Nephron (organoid): Measurements from ENCODE around the gene SP3.

ENCODE experiments used
- H3K27ac Mint-ChIP-seq, 3 experiments: 2 replicates each; pipeline ENCODE4 v1.8.0; 2020; ENCODE audit warnings: mixed read lengths in 3 of 3, mild to moderate bottlenecking in 2 of 3, moderate library complexity in 1 of 3
- H3K27me3 Mint-ChIP-seq: 2 replicates; pipeline ENCODE4 v1.8.0; 2021; ENCODE audit warnings: low read depth, mild to moderate bottlenecking, moderate library complexity, mixed read lengths
- H3K36me3 Mint-ChIP-seq: 2 replicates; pipeline ENCODE4 v1.8.0; 2020; ENCODE audit warnings: low read depth, mixed read lengths
- H3K4me1 Mint-ChIP-seq: 2 replicates; pipeline ENCODE4 v1.8.0; 2020; ENCODE audit warnings: mixed read lengths
- H3K4me3 Mint-ChIP-seq, 3 experiments: 2 replicates each; pipeline ENCODE4 v1.8.0; 2020; ENCODE audit warnings: mild to moderate bottlenecking in 3 of 3, mixed read lengths in 3 of 3, moderate library complexity in 2 of 3
- H3K9me3 Mint-ChIP-seq: 2 replicates; pipeline ENCODE4 v1.8.0; 2020; ENCODE audit warnings: mixed read lengths
- CTCF ChIP-seq, 3 experiments: fragments of 200-600 bp; sonication (generic); IDR thresholded peaks; one replicate each; pipeline ENCODE4 v1.5.0; 2021; ENCODE audit warnings: antibody characterized with exemption in 3 of 3; ENCODE audit not compliant: unreplicated experiment in 3 of 3

SP3 gene

GRCh38 chr2:173880561-173880960 is 84.6 kb downstream of the SP3 start:
- Mint-ChIP-seq H3K4me3 (no peak overlapping the region), H3K27ac (no peak overlapping the region), H3K27me3 (peaks cover 14% of the 10 kb centered on the region), H3K4me1 (peaks cover 26% of the 10 kb centered on the region), H3K36me3 (no peaks in the 10 kb centered on the region), H3K9me3 (peaks cover 5% of the 10 kb centered on the region)
- no peak for TF ChIP-seq CTCF (IDR thresholded peaks at IDR 0.05; ENCODE audit: unreplicated experiment in 3 of 3)

DNA sequence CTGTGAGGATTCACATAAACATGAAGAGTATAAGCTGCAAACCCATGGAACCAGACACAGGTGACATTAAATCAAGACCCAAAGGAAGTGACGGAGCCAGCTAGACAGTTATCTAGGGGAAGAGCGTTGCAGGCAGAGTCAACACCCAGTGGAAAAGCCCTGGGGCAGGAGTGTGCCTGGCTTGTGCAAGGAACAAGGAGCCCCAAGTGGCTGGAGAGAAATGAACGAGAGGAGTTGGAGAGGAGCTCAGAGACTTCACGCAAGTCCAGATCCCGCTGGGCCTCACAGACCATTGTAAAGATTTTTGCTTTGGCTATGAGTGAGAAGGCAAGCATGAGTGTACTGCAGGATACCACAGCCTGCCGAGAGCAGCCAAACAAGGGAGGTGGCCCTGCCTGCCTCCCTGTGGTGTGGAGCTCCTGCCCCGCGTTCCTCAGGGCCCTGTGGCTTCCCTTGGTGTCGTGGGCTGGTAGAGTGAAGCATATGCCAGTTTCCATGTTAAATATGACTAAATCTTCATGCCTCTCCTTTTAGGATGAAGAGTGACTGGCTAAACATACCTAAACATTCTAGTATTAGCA is 88.2 kb downstream of the SP3 start:
- Mint-ChIP-seq H3K27me3 (peaks cover 7% of the 10 kb centered on the region), H3K9me3 (no peaks in the 10 kb centered on the region), H3K27ac (no peak overlapping the region)

DNA sequence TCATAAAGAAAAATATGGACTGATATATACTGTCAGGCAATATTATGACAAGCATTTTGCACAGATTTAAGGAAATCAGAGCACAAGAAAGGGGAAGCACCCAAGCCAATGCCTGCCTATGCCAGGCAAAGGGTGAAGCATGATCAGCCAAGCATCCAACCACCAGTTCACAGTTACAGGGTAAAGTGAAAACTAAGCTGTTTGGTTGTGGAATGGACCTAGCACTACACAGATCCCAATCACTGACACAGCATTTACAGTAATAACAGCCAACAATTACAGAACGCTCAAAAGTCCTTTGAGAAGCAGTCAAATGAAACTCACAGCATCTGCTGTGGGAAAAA is 90.3 kb downstream of the SP3 start:
- Mint-ChIP-seq H3K27me3 (peaks cover 3% of the 10 kb centered on the region), H3K27ac (peak overlapping the region; percentile 17 to 60 (median 48)), H3K36me3 (no peaks in the 10 kb centered on the region), H3K4me1 (peaks cover 12% of the 10 kb centered on the region), H3K4me3 (no peak overlapping the region), H3K9me3 (no peaks in the 10 kb centered on the region)
- TF ChIP-seq CTCF (IDR thresholded peaks at IDR 0.05; ENCODE audit: unreplicated experiment in 3 of 3) = no peak

More for the DNA sequence above, 88.2 kb downstream of the SP3 start:
- Mint-ChIP-seq H3K36me3 (no peaks in the 10 kb centered on the region), H3K4me1 (peaks cover 18% of the 10 kb centered on the region), H3K4me3 (no peak overlapping the region)
- no peak for TF ChIP-seq CTCF (IDR thresholded peaks at IDR 0.05; ENCODE audit: unreplicated experiment in 3 of 3)

GRCh38 chr2:173874003-173874893 is 90.9 kb downstream of the SP3 start:
- H3K27ac Mint-ChIP-seq = peak overlapping the region; percentile 17 to 60 (median 48)
- H3K36me3 Mint-ChIP-seq = no peaks in the 10 kb centered on the region
- peaks cover 3% of the 10 kb centered on the region for H3K27me3 Mint-ChIP-seq
- H3K4me3 Mint-ChIP-seq = no peak overlapping the region
- no peak for TF ChIP-seq CTCF (IDR thresholded peaks at IDR 0.05; ENCODE audit: unreplicated experiment in 3 of 3)
- H3K9me3 Mint-ChIP-seq = no peaks in the 10 kb centered on the region
- peaks cover 18% of the 10 kb centered on the region for H3K4me1 Mint-ChIP-seq

DNA sequence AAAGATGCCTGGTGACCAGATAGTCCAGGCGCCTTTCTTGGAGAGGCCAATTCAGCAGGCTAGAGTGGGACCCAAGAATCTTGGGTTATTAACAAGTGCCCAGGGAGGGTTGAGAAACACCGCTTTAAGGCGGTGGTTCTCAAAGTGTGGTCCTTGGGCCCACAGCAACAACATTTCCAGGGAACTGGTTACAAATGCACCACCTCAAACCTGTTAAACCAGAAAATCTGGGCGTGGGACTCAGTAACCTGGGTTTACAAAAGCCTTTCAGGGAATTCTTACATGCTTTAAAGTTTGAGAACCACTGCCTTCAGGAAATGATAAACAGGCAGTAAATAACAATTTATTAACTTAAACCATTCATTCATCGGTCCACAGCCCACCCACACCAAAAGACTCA is 92.5 kb downstream of the SP3 start:
- peaks cover 32% of the 10 kb centered on the region for H3K4me1 Mint-ChIP-seq
- TF ChIP-seq CTCF (IDR thresholded peaks at IDR 0.05; ENCODE audit: unreplicated experiment in 3 of 3) = no peak
- no peaks in the 10 kb centered on the region for H3K9me3 Mint-ChIP-seq
- no peaks in the 10 kb centered on the region for H3K36me3 Mint-ChIP-seq
- H3K27ac Mint-ChIP-seq = no peak overlapping the region
- no peaks in the 10 kb centered on the region for H3K27me3 Mint-ChIP-seq
- no peak overlapping the region for H3K4me3 Mint-ChIP-seq
